ENCODE measurements around the gene HOMEZ. TPM values are rescaled to one million over a fixed set of nuclear protein-coding genes. Genes with fewer than 3 reads are reported as not detected.

The HOMEZ gene
- polyA plus RNA-seq, 2 of the 4 experiments (the other 2 are of a cell fraction) = 7.7 to 9.2 TPM

DNA sequence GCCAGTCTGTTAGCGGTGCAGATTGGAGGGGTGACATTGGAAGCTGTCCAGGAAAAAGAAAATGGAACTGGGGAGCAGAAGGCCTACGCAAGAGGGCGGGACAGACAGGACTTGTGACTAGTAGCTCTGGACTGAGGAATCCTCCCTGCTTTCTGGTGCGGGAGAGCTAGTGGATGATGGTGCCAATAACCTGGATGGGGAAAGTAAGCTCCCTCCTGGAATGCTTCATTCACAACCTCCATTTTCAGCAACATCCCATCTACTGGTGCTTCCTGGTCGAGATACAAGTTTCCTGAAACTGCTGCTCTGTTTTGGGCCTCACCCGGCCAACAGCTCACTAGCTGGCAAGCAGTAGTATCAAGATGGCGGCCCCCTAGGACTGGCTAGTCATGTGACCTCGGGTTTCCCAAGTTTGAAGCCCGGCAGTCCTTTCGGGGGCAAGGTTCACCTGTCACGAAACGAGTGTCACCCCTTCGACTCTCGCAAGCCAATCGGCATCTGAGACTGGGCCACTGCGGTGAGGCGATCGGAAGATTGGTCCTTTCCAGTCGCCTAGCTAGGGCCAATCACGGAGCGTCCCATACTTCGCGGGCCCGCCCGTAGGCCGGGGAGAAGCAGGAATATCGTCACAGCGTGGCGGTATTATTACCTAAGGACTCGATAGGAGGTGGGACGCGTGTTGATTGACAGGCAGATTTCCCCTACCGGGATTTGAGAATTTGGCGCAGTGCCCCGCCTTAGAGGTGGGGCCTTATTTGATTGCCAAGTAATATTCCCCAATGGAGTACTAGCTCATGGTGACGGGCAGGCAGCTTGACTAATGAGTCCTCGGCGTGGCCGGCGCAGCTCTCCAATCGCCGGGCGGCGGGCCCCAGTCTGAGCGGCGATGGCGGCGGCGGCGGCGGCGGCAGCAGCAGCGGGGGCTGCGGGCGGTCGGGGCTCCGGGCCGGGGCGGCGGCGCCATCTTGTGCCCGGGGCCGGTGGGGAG, 34.9 kb upstream of the HOMEZ start, which contains the start of gene PABPN1 (continued):
- TF ChIP-seq ZSCAN20 (CRISPR knock-in tag; IDR thresholded peaks at IDR 0.05) (no peak), POLR2AphosphoS2 (conservative IDR thresholded peaks at IDR 0.05; ENCODE audit: low read length) (peak; percentile 76), MAZ (IDR thresholded peaks at IDR 0.05; ENCODE audit: borderline replicate concordance, low read depth, low read length) (no peak), MYC (IDR thresholded peaks at IDR 0.05; ENCODE audit: borderline replicate concordance, low read length) (no peak), ZFP36 (IDR thresholded peaks at IDR 0.05; ENCODE audit: borderline replicate concordance, partially characterized antibody) (no peak), ESRRA (IDR thresholded peaks at IDR 0.05; ENCODE audit: borderline replicate concordance, low read length) (no peak), FOXS1 (CRISPR knock-in tag; IDR thresholded peaks at IDR 0.05) (no peak), RCOR1 (IDR thresholded peaks at IDR 0.05; ENCODE audit: low read depth, low read length) (no peak), EHMT2 (IDR thresholded peaks at IDR 0.05; ENCODE audit: low read depth) (peak; percentile 56; the same call in 1 of the 2 replicates), FOSL2 (IDR thresholded peaks at IDR 0.05) (no peak), FOSL2 (CRISPR knock-in tag; IDR thresholded peaks at IDR 0.05) (0 out of 2 replicates have a peak, but pooled peaks have one; percentile 23), MAFK (IDR thresholded peaks at IDR 0.05; ENCODE audit: partially characterized antibody) (no peak)
- TF ChIP-seq, protein P1, sequence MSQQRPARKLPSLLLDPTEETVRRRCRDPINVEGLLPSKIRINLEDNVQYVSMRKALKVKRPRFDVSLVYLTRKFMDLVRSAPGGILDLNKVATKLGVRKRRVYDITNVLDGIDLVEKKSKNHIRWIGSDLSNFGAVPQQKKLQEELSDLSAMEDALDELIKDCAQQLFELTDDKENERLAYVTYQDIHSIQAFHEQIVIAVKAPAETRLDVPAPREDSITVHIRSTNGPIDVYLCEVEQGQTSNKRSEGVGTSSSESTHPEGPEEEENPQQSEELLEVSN (IDR thresholded peaks at IDR 0.05; ENCODE audit: borderline replicate concordance, low read depth) = 0 out of 2 replicates have a peak, but pooled peaks have one; percentile 46

DNA sequence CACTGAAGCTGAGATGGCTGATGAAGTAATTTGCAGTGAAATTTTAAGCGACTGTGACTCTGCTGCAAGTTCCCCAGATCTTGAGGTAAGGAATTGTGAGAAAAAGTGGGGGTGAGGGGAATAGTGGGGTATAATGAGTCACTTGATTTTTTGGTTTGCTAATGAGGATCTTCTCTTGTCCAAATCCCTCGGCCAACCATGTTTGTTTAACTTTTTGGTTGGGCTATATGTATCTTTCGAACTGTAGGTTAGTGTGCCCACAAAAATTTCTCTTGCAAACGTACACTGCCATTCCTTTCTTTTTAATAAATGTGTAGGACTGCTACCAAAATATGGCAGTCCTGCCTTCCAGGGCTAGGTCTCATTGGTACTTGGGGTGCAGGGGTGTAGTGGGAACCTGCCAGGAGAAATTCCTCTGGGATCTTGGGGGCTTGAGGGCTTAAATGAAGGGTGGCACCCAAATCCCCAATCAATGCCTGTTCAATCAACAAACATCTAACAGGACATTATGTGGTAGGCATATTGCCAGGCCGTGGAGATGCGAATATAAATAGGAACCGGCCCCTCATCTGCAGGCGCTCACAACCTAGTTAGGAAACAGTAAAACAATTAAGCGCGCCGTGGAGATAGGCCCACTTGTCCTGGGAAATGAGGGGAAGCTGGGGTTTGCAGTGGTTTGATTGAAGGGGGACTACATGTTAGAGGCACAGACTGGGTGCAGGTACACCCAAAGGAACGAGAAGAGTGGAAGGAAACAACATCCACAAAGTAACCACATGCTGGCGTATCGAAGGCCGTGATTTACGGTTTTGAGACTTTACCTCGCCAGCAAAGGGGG, 34.0 kb upstream of the HOMEZ start:
- no peak for ATAC-seq
- Histone ChIP-seq H3K4me3 (peak overlapping the region; percentile 37), H3K4me2 (peak overlapping the region; percentile 78), H3K9me3 (no peaks in the 10 kb centered on the region), H3K27ac (peak overlapping the region; percentile 83 to 91), H3K4me1 (peaks cover 24% of the 10 kb centered on the region)
- 94% methylated on average over 17 of the region's 17 CpGs for WGBS (ENCODE audit: missing lambda C conversion rate)
- no peak for DNase-seq (ENCODE audit: low read depth in 1 of 2, low spot score in 1 of 2)
- CTCF ChIA-PET = interaction anchor here (0.6 to 5.2 kb wide), 9 partner anchors 10 to 60 kb away, joined by 3 to 30 read pairs (median 8); partner anchors contain the start of genes BCL2L2 and PPP1R3E
- POLR2A ChIA-PET = interaction anchor here (1.1 to 3.2 kb wide), 7 partner anchors 13 to 236 kb away, joined by 4 to 64 read pairs (median 13); partner anchors contain the start of genes ACIN1, BCL2L2, C14orf119 and HOMEZ
- no peak for FAIRE-seq
- TF ChIP-seq GATA3 (IDR thresholded peaks at IDR 0.05; ENCODE audit: borderline replicate concordance) = no peak
- TF ChIP-seq POLR2AphosphoS2 (conservative IDR thresholded peaks at IDR 0.05; ENCODE audit: low read length) = no peak
- no peak for TF ChIP-seq MAFK (IDR thresholded peaks at IDR 0.05; ENCODE audit: partially characterized antibody)
- no peak for TF ChIP-seq FOSL2 (IDR thresholded peaks at IDR 0.05)
- TF ChIP-seq FOSL2 (CRISPR knock-in tag; IDR thresholded peaks at IDR 0.05) = no peak
- TF ChIP-seq CBX8 (IDR thresholded peaks at IDR 0.05) = no peak
- no peak for TF ChIP-seq TFCP2L1 (CRISPR knock-in tag; IDR thresholded peaks at IDR 0.05)
- no peak for TF ChIP-seq ZSCAN20 (CRISPR knock-in tag; IDR thresholded peaks at IDR 0.05)
- TF ChIP-seq SREBF2 (IDR thresholded peaks at IDR 0.05) = no peak
- no peak for TF ChIP-seq SMC3 (IDR thresholded peaks at IDR 0.05)
- no peak for TF ChIP-seq FOSB (CRISPR knock-in tag; IDR thresholded peaks at IDR 0.05)
- no peak for TF ChIP-seq RNF2 (IDR thresholded peaks at IDR 0.05; ENCODE audit: borderline replicate concordance, low read depth)
- TF ChIP-seq JUN (IDR thresholded peaks at IDR 0.05) = no peak
- TF ChIP-seq, protein P2, sequence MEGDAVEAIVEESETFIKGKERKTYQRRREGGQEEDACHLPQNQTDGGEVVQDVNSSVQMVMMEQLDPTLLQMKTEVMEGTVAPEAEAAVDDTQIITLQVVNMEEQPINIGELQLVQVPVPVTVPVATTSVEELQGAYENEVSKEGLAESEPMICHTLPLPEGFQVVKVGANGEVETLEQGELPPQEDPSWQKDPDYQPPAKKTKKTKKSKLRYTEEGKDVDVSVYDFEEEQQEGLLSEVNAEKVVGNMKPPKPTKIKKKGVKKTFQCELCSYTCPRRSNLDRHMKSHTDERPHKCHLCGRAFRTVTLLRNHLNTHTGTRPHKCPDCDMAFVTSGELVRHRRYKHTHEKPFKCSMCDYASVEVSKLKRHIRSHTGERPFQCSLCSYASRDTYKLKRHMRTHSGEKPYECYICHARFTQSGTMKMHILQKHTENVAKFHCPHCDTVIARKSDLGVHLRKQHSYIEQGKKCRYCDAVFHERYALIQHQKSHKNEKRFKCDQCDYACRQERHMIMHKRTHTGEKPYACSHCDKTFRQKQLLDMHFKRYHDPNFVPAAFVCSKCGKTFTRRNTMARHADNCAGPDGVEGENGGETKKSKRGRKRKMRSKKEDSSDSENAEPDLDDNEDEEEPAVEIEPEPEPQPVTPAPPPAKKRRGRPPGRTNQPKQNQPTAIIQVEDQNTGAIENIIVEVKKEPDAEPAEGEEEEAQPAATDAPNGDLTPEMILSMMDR (IDR thresholded peaks at IDR 0.05) = no peak
- no peak for TF ChIP-seq TP53 (CRISPR knock-in tag; IDR thresholded peaks at IDR 0.05)
- TF ChIP-seq KDM1A (IDR thresholded peaks at IDR 0.05; ENCODE audit: low read depth) = no peak
